ENCODE data around the gene ITGB6. TPM values are rescaled to one million over a fixed set of nuclear protein-coding genes. Genes with fewer than 3 reads are reported as not detected.
"Not testable (repeated sequence)": the region's sequence is repeated elsewhere in the genome, so short reads cannot be mapped to it uniquely, and the experiment has no call there.

The ITGB6 gene
- total and polyA plus RNA-seq, 2 donors (not counting 1 experiment from before 2014, with no cell fraction given), result 0.01 TPM; not detected in 1

DNA sequence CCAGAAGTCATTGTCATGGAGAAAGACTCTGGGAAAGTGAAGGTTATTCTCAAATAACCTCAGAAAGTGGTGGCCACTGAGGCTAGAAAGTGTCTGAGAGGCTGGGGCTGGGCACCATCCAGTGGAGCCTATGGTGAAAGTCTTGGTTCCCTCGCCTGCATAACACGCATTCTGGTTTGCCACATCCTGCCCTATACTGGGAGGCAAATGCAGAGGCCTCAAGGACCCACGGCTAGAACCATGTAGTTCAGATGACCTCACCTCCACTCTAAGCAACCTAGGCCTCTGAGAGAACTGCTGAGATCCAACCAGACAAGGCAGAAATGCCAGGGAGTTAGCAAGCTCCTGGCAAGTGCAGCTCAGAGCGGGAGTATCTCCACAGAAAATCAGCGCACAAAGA lies 5.1 kb downstream of the ITGB6 start:
- TF ChIP-seq, protein P1, sequence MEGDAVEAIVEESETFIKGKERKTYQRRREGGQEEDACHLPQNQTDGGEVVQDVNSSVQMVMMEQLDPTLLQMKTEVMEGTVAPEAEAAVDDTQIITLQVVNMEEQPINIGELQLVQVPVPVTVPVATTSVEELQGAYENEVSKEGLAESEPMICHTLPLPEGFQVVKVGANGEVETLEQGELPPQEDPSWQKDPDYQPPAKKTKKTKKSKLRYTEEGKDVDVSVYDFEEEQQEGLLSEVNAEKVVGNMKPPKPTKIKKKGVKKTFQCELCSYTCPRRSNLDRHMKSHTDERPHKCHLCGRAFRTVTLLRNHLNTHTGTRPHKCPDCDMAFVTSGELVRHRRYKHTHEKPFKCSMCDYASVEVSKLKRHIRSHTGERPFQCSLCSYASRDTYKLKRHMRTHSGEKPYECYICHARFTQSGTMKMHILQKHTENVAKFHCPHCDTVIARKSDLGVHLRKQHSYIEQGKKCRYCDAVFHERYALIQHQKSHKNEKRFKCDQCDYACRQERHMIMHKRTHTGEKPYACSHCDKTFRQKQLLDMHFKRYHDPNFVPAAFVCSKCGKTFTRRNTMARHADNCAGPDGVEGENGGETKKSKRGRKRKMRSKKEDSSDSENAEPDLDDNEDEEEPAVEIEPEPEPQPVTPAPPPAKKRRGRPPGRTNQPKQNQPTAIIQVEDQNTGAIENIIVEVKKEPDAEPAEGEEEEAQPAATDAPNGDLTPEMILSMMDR (conservative IDR thresholded peaks at IDR 0.05 in 1 of 2, IDR thresholded peaks at IDR 0.05 in 1 of 2; ENCODE audit: low read depth in 1 of 2, low read length in 2 of 2), result no peak
- TF ChIP-seq EZH2 (IDR thresholded peaks at IDR 0.05; ENCODE audit: low read length, missing control alignments), result no peak
- Histone ChIP-seq H2AFZ (ENCODE audit: low read length) (no peak overlapping the region), H3K27me3 (ENCODE audit: control insufficient read depth, insufficient read depth, low read length) (no peaks in the 10 kb centered on the region), H3K4me2 (ENCODE audit: extremely low read depth, insufficient read depth, low read length) (no peak overlapping the region), H3K27ac (ENCODE audit: insufficient read depth, low read length) (no peak overlapping the region), H4K20me1 (ENCODE audit: control insufficient read depth, extremely low read depth, insufficient read depth, low read length) (no peaks in the 10 kb centered on the region), H3K36me3 (ENCODE audit: control insufficient read depth, insufficient read depth, low read length) (no peaks in the 10 kb centered on the region), H3K9ac (ENCODE audit: insufficient read depth, low read length) (no peak overlapping the region), H3K9me3 (ENCODE audit: control insufficient read depth, insufficient read depth, low read depth, low read length) (no peaks in the 10 kb centered on the region), H3K4me1 (ENCODE audit: control insufficient read depth, extremely low read depth, insufficient read depth, low read length) (no peaks in the 10 kb centered on the region), H3K79me2 (ENCODE audit: control insufficient read depth, insufficient read depth, low read length) (no peaks in the 10 kb centered on the region), H3K4me3 (replicated peaks in 1 of 4; ENCODE audit: control extremely low read depth in 1 of 4, insufficient read depth in 1 of 4, low read depth in 3 of 4, low read length in 4 of 4) (no peak overlapping the region)
- no peak for DNase-seq (ENCODE audit: low read depth in 2 of 2)

DNA sequence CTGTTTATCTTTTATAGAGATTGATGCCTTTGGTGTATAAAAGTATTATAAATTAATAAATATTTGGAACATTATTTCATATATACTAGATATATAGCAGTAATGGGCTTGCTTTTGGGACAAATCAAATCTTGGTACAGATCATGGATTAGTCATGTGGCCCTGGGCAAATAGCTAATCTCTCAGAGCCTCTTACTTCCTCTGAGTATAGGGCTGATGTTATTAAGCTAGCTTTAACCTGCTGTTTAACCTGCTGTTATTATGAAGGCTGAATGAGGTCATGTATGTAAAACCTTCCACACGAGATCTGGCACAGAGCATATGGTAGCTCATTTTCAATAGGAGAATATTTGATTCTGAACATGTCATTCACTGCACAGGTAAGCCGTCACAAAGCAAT lies 5.7 kb downstream of the ITGB6 start:
- Histone ChIP-seq H3K4me1 (ENCODE audit: control insufficient read depth, extremely low read depth, insufficient read depth, low read length) (no peaks in the 10 kb centered on the region), H3K27me3 (ENCODE audit: control insufficient read depth, insufficient read depth, low read length) (no peaks in the 10 kb centered on the region), H2AFZ (ENCODE audit: low read length) (no peak overlapping the region), H4K20me1 (ENCODE audit: control insufficient read depth, extremely low read depth, insufficient read depth, low read length) (no peaks in the 10 kb centered on the region), H3K4me3 (replicated peaks in 1 of 4; ENCODE audit: control extremely low read depth in 1 of 4, insufficient read depth in 1 of 4, low read depth in 3 of 4, low read length in 4 of 4) (no peak overlapping the region), H3K27ac (ENCODE audit: insufficient read depth, low read length) (no peak overlapping the region), H3K4me2 (ENCODE audit: extremely low read depth, insufficient read depth, low read length) (no peak overlapping the region), H3K9me3 (ENCODE audit: control insufficient read depth, insufficient read depth, low read depth, low read length) (no peaks in the 10 kb centered on the region), H3K9ac (ENCODE audit: insufficient read depth, low read length) (no peak overlapping the region), H3K79me2 (ENCODE audit: control insufficient read depth, insufficient read depth, low read length) (no peaks in the 10 kb centered on the region), H3K36me3 (ENCODE audit: control insufficient read depth, insufficient read depth, low read length) (no peaks in the 10 kb centered on the region)
- DNase-seq (ENCODE audit: low read depth in 2 of 2), result no peak
- TF ChIP-seq EZH2 (IDR thresholded peaks at IDR 0.05; ENCODE audit: low read length, missing control alignments), result no peak
- TF ChIP-seq, protein P1 (conservative IDR thresholded peaks at IDR 0.05 in 1 of 2, IDR thresholded peaks at IDR 0.05 in 1 of 2; ENCODE audit: low read depth in 1 of 2, low read length in 2 of 2), result no peak

DNA sequence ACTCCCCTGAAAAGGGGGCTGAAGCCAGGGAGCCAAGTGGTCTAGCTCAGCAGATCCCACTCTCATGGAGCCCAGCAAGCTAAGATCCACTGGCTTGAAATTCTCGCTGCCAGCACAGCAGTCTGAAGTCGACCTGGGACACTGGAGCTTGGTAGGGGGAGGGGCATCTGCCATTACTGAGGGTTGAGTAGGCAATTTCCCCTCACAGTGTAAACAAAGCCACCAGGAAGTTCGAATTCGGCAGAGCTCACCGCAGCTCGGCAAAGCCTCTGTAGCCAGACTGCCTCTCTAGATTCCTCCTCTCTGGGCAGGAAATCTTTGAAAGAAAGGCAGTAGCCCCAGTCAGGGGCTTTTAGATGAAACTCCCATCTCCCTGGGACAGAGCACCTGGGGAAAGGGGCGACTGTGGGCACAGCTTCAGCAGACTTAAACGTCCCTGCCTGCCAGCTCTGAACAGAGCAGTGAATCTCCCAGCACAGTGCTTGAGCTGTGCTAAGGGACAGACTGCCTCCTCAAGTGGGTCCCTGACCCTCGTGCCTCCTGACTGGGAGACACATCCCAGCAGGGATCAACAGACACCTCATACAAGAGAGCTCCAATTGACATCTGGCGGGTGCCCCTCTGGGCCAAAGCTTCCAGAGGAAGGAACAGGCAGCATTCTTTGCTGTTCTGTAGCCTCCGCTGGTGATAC lies 18.8 kb downstream of the ITGB6 start:
- not testable (repeated sequence) for H4K20me1 ChIP-seq (ENCODE audit: control insufficient read depth, extremely low read depth, insufficient read depth, low read length); H3K27ac ChIP-seq (ENCODE audit: insufficient read depth, low read length); H3K9me3 ChIP-seq (ENCODE audit: control insufficient read depth, insufficient read depth, low read depth, low read length); H3K4me3 ChIP-seq (replicated peaks in 1 of 4; ENCODE audit: control extremely low read depth in 1 of 4, insufficient read depth in 1 of 4, low read depth in 3 of 4, low read length in 4 of 4); H3K4me1 ChIP-seq (ENCODE audit: control insufficient read depth, extremely low read depth, insufficient read depth, low read length); H3K4me2 ChIP-seq (ENCODE audit: extremely low read depth, insufficient read depth, low read length); H3K9ac ChIP-seq (ENCODE audit: insufficient read depth, low read length); H3K27me3 ChIP-seq (ENCODE audit: control insufficient read depth, insufficient read depth, low read length); H3K79me2 ChIP-seq (ENCODE audit: control insufficient read depth, insufficient read depth, low read length); H3K36me3 ChIP-seq (ENCODE audit: control insufficient read depth, insufficient read depth, low read length)
- peak overlapping the region; percentile 55 for H2AFZ ChIP-seq (ENCODE audit: low read length)
- DNase-seq (ENCODE audit: low read depth in 2 of 2), result peak; percentile 58 to 66

DNA sequence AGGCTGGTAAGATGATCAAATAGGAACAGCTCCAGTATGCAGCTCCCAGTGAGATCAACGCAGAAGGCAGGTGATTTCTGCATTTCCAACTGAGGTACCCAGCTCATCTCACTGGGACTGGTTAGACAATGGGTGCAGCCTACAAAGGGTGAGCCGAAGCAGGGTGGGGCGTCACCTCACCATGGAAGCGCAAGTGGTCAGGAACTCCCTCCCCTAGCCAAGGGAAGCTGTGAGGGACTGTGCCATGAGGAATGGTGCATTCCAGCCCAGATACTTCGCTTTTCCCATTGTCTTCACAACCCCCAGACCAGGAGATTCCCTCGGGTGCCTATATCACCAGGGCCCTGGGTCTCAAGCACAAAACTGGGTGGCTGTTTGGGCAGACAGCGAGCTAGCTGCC lies 19.4 kb downstream of the ITGB6 start:
- not testable (repeated sequence) for H3K27me3 ChIP-seq (ENCODE audit: control insufficient read depth, insufficient read depth, low read length); H3K27ac ChIP-seq (ENCODE audit: insufficient read depth, low read length); H3K36me3 ChIP-seq (ENCODE audit: control insufficient read depth, insufficient read depth, low read length); H3K4me2 ChIP-seq (ENCODE audit: extremely low read depth, insufficient read depth, low read length); DNase-seq (ENCODE audit: low read depth in 2 of 2); H4K20me1 ChIP-seq (ENCODE audit: control insufficient read depth, extremely low read depth, insufficient read depth, low read length); H3K9ac ChIP-seq (ENCODE audit: insufficient read depth, low read length); H3K4me3 ChIP-seq (replicated peaks in 1 of 4; ENCODE audit: control extremely low read depth in 1 of 4, insufficient read depth in 1 of 4, low read depth in 3 of 4, low read length in 4 of 4); H3K79me2 ChIP-seq (ENCODE audit: control insufficient read depth, insufficient read depth, low read length); H3K4me1 ChIP-seq (ENCODE audit: control insufficient read depth, extremely low read depth, insufficient read depth, low read length); H3K9me3 ChIP-seq (ENCODE audit: control insufficient read depth, insufficient read depth, low read depth, low read length)
- peak overlapping the region; percentile 55 for H2AFZ ChIP-seq (ENCODE audit: low read length)
